Stimulated activated CD4-positive, alpha-beta T cell treated with anti-CD3 and anti-CD28 coated beads, Interleukin-4, amount 100 ng/mL, for 1 hour (primary cell): ENCODE results near the gene CACNG4.

Experiments
- DNase-seq: peaks from one replicate; pipeline ENCODE4 v3.0.0-alpha.2; 2020

CACNG4 gene

GRCh38 chr17:66987059-66987616 is 22.6 kb downstream of the CACNG4 start:
- no peak for DNase-seq

GRCh38 chr17:66988069-66988798 is 23.7 kb downstream of the CACNG4 start:
- no peak for DNase-seq

GRCh38 chr17:66989076-66989475 is 24.6 kb downstream of the CACNG4 start:
- DNase-seq, result no peak

GRCh38 chr17:66989579-66989978 is 25.1 kb downstream of the CACNG4 start:
- no peak for DNase-seq

GRCh38 chr17:66990047-66990446 is 25.5 kb downstream of the CACNG4 start:
- DNase-seq, result no peak

GRCh38 chr17:66992911-66993442 is 28.5 kb downstream of the CACNG4 start:
- no peak for DNase-seq

GRCh38 chr17:66994361-66994760 is 29.9 kb downstream of the CACNG4 start:
- no peak for DNase-seq

- no peak for DNase-seq
Measured at GRCh38 chr17:66994930-66995535, 30.5 kb downstream of the CACNG4 start.

- DNase-seq, result no peak
Measured at GRCh38 chr17:66995944-66996343, 31.4 kb downstream of the CACNG4 start.

- no peak for DNase-seq
Measured at GRCh38 chr17:66996926-66997325, 32.4 kb downstream of the CACNG4 start.

GRCh38 chr17:67003231-67003630 is 38.7 kb downstream of the CACNG4 start:
- no peak for DNase-seq

GRCh38 chr17:67004181-67004580 is 39.7 kb downstream of the CACNG4 start:
- no peak for DNase-seq

- no peak for DNase-seq
Measured at GRCh38 chr17:67007266-67007665, 42.8 kb downstream of the CACNG4 start.

GRCh38 chr17:67008101-67008500 is 43.6 kb downstream of the CACNG4 start:
- DNase-seq, result no peak

GRCh38 chr17:67011527-67012175 is 47.1 kb downstream of the CACNG4 start:
- DNase-seq, result no peak

- DNase-seq, result no peak
Measured at GRCh38 chr17:67013891-67014290, 49.4 kb downstream of the CACNG4 start.

- DNase-seq, result no peak
Measured at GRCh38 chr17:67015001-67015400, 50.5 kb downstream of the CACNG4 start.

- DNase-seq, result no peak
Measured at GRCh38 chr17:67016039-67016762, 51.7 kb downstream of the CACNG4 start.

GRCh38 chr17:67017910-67018309 is 53.4 kb downstream of the CACNG4 start:
- DNase-seq, result no peak

- DNase-seq, result no peak
Measured at GRCh38 chr17:67018471-67019434, 54.2 kb downstream of the CACNG4 start.

- DNase-seq, result no peak
Measured at GRCh38 chr17:67019809-67020208, 55.3 kb downstream of the CACNG4 start.

GRCh38 chr17:67020293-67020766 is 55.8 kb downstream of the CACNG4 start:
- no peak for DNase-seq
